WTC11 (cell line): ENCODE measurements around the gene COL5A1.

Experiments
- CREB1 ChIP-seq: sonication (generic); formaldehyde crosslinking; IDR thresholded peaks from 2 replicates; pipeline ENCODE4 v1.8.0; 2023; ENCODE audit warnings: mild to moderate bottlenecking, missing genetic modification reagents
- CTCF ChIP-seq: fragments of 200-600 bp; IDR thresholded peaks from 2 replicates; pipeline ENCODE4 v1.8.0; 2022; ENCODE audit warnings: antibody characterized with exemption
- PREB ChIP-seq: sonication (generic); formaldehyde crosslinking; IDR thresholded peaks from 2 replicates; pipeline ENCODE4 v1.8.1; 2022; ENCODE audit warnings: mild to moderate bottlenecking, missing genetic modification reagents, moderate library complexity, borderline replicate concordance
- SP1 ChIP-seq: sonication (generic); formaldehyde crosslinking; conservative IDR thresholded peaks from 2 replicates; pipeline ENCODE4 v1.8.1; 2022; ENCODE audit warnings: missing genetic modification reagents
- ZNF121 ChIP-seq: sonication (generic); formaldehyde crosslinking; IDR thresholded peaks from 2 replicates; pipeline ENCODE4 v1.8.0; 2023; ENCODE audit warnings: missing genetic modification reagents
- TF ChIP-seq, protein P1 (sequence below): sonication (generic); formaldehyde crosslinking; IDR thresholded peaks from 2 replicates; pipeline ENCODE4 v1.8.1; 2022; ENCODE audit warnings: low read depth, missing genetic modification reagents, borderline replicate concordance

GRCh38 chr9:134774410-134774809 lies 132.8 kb downstream of the COL5A1 start:
- TF ChIP-seq PREB (CRISPR knock-in tag) (no peak), SP1 (CRISPR knock-in tag) (no peak), ZNF121 (CRISPR knock-in tag) (no peak), CTCF (no peak), CREB1 (CRISPR knock-in tag) (no peak)
- TF ChIP-seq, protein P1, sequence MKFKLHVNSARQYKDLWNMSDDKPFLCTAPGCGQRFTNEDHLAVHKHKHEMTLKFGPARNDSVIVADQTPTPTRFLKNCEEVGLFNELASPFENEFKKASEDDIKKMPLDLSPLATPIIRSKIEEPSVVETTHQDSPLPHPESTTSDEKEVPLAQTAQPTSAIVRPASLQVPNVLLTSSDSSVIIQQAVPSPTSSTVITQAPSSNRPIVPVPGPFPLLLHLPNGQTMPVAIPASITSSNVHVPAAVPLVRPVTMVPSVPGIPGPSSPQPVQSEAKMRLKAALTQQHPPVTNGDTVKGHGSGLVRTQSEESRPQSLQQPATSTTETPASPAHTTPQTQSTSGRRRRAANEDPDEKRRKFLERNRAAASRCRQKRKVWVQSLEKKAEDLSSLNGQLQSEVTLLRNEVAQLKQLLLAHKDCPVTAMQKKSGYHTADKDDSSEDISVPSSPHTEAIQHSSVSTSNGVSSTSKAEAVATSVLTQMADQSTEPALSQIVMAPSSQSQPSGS (CRISPR knock-in tag), result no peak
